K562 (cell line): ENCODE data around the gene CHIC2. TPM values are rescaled to one million over a fixed set of nuclear protein-coding genes. Genes with fewer than 3 reads are reported as not detected.

Experiments
- ATAC-seq: fragments of 200-7000 bp; cut with Tn5 transposase; 3 replicates; pipeline ENCODE4 v1.9.1; 2020; ENCODE audit warnings: moderate library complexity
- BruUV-seq: library from RNA; stranded (reverse); fragments of 400-500 nt; replicated peaks from 2 replicates; lab custom pipeline; 2021; lab: Mats Ljungman, UMichigan
- CTCF ChIA-PET: fragments of 300-600 bp; formaldehyde crosslinking; extraction: SDS; loops from one replicate; lab custom pipeline; 2021; ENCODE audit warnings: low intra/inter-chr PET ratio; lab: Yijun Ruan, JAX
- POLR2A ChIA-PET: fragments of 300-600, 350-650 bp; sonication (Branson Sonifier 250); formaldehyde crosslinking; extraction: SDS; loops from one replicate; lab custom pipeline; 2021; ENCODE audit warnings: antibody characterized with exemption, inconsistent platforms; lab: Yijun Ruan, JAX
- DNase-seq, 4 experiments: peaks; one replicate each; pipeline versions ENCODE4 v3.0.0 to v3.0.0-alpha.2; 2011 to 2018; ENCODE audit warnings: low spot score in 3 of 4, mixed read lengths in 3 of 4; ENCODE audit errors: extremely low read depth in 1 of 4
- FAIRE-seq: peaks from 2 replicates; lab custom pipeline; 2011; peaks lifted over from hg19 to GRCh38; lab: Jason Lieb, UNC
- H2AFZ ChIP-seq: 2 replicates; pipeline ENCODE4 v1.6.0; 2011; ENCODE audit warnings: low read depth, low read length, control low read depth, inconsistent platforms
- H3K27ac ChIP-seq: fragments of 200-600 bp; 3 replicates; pipeline ENCODE4 v1.8.0; 2011; ENCODE audit warnings: low read depth, mild to moderate bottlenecking, control low read depth, inconsistent platforms, low read length, moderate library complexity, mixed read lengths; ENCODE audit errors: extremely low read depth
- H3K27me3 ChIP-seq, 2 experiments: fragments of 300-600 bp in 1 of 2; 2 replicates in 1 of 2; 3 replicates in 1 of 2; pipeline versions ENCODE4 v1.6.0 to v1.8.0; 2011; ENCODE audit warnings: inconsistent platforms in 2 of 2, low read length in 2 of 2, mild to moderate bottlenecking in 1 of 2, mixed read lengths in 1 of 2, moderate library complexity in 1 of 2; ENCODE audit not compliant: control insufficient read depth in 2 of 2, insufficient read depth in 2 of 2
- H3K36me3 ChIP-seq: fragments of 300-600 bp; 3 replicates; pipeline ENCODE4 v1.8.0; 2011; ENCODE audit warnings: mild to moderate bottlenecking, low read length, inconsistent platforms; ENCODE audit not compliant: control insufficient read depth, insufficient read depth
- H3K4me1 ChIP-seq, 2 experiments: fragments of 200-600 bp in 1 of 2; replicated peaks in 1 of 2; 2 replicates in 1 of 2; 3 replicates in 1 of 2; pipeline versions ENCODE4 v1.5.1 to v1.8.0; 2011; ENCODE audit warnings: inconsistent platforms in 2 of 2, low read length in 2 of 2, mild to moderate bottlenecking in 1 of 2, mixed read lengths in 1 of 2, moderate library complexity in 1 of 2; ENCODE audit not compliant: control insufficient read depth in 2 of 2, insufficient read depth in 2 of 2
- H3K4me2 ChIP-seq: 2 replicates; pipeline ENCODE4 v1.6.1; 2011; ENCODE audit warnings: low read length, control low read depth, inconsistent platforms, mixed read lengths; ENCODE audit not compliant: insufficient read depth
- H3K4me3 ChIP-seq: fragments of 200-600 bp; sonication (generic), shearing (Covaris generic); 2 replicates; pipeline ENCODE4 v1.5.1; 2016; ENCODE audit warnings: control low read depth, inconsistent platforms
- H3K79me2 ChIP-seq: fragments of 200-600 bp; 3 replicates; pipeline ENCODE4 v1.8.0; 2011; ENCODE audit warnings: low read length, inconsistent platforms; ENCODE audit not compliant: control insufficient read depth, insufficient read depth
- H3K9ac ChIP-seq, 2 experiments: 2 replicates each; pipeline versions ENCODE4 v1.6.0 to v1.6.1; 2011; ENCODE audit warnings: low read depth in 2 of 2, low read length in 2 of 2, control low read depth in 1 of 2, inconsistent platforms in 1 of 2, mild to moderate bottlenecking in 1 of 2, mixed read lengths in 1 of 2; ENCODE audit not compliant: insufficient read depth in 1 of 2
- H3K9me1 ChIP-seq: one replicate; pipeline ENCODE4 v1.6.0; 2011; ENCODE audit warnings: inconsistent platforms, mild to moderate bottlenecking, low read length, moderate library complexity; ENCODE audit not compliant: control insufficient read depth, insufficient read depth
- H3K9me3 ChIP-seq: replicated peaks from 2 replicates; pipeline ENCODE4 v1.5.1; 2011; ENCODE audit warnings: low read depth, low read length, inconsistent platforms; ENCODE audit not compliant: control insufficient read depth, insufficient read depth
- H4K20me1 ChIP-seq: replicated peaks from 2 replicates; pipeline ENCODE4 v1.6.1; 2011; ENCODE audit warnings: low read length, inconsistent platforms, mixed read lengths; ENCODE audit not compliant: control insufficient read depth, insufficient read depth
- C11orf30 ChIP-seq: fragments of 450-650 bp; IDR thresholded peaks from 2 replicates; pipeline ENCODE4 v1.6.1; 2016; ENCODE audit warnings: low read depth, mild to moderate bottlenecking
- COPS2 ChIP-seq: fragments of 450-650 bp; conservative IDR thresholded peaks from 2 replicates; pipeline ENCODE4 v1.6.1; 2016; ENCODE audit warnings: mild to moderate bottlenecking, moderate library complexity
- ETS2 ChIP-seq: IDR thresholded peaks from 2 replicates; pipeline ENCODE4 v1.6.1; 2016; ENCODE audit warnings: borderline replicate concordance, missing genetic modification characterization, mild to moderate bottlenecking, moderate library complexity, missing compliant biosample characterization; ENCODE audit not compliant: poor library complexity, severe bottlenecking
- ILK ChIP-seq: fragments of 450-650 bp; IDR thresholded peaks from 2 replicates; pipeline ENCODE4 v1.6.1; 2016; ENCODE audit warnings: missing genetic modification characterization, low read depth, mild to moderate bottlenecking, missing compliant biosample characterization, moderate library complexity, borderline replicate concordance
- NFRKB ChIP-seq: fragments of 450-650 bp; IDR thresholded peaks from 2 replicates; pipeline ENCODE4 v1.6.1; 2016; ENCODE audit warnings: low read depth
- NUFIP1 ChIP-seq: fragments of 450-650 bp; IDR thresholded peaks from 2 replicates; pipeline ENCODE4 v1.6.1; 2018; ENCODE audit not compliant: partially characterized antibody
- PRMT5 ChIP-seq: sonication (generic); formaldehyde crosslinking; IDR thresholded peaks from 2 replicates; pipeline ENCODE4 v1.5.0; 2020; ENCODE audit warnings: missing genetic modification reagents
- SMAD2 ChIP-seq: fragments of 150-350 bp; IDR thresholded peaks from 2 replicates; pipeline ENCODE4 v1.6.1; 2014; ENCODE audit warnings: low read depth, mild to moderate bottlenecking, low read length
- SP2 ChIP-seq: IDR thresholded peaks from 2 replicates; pipeline ENCODE4 v1.6.1; 2011; ENCODE audit warnings: mild to moderate bottlenecking, low read depth, low read length, moderate library complexity; ENCODE audit not compliant: poor library complexity, severe bottlenecking; ENCODE audit errors: extremely low read depth
- TSC22D4 ChIP-seq: fragments of 450-650 bp; IDR thresholded peaks from 2 replicates; pipeline ENCODE4 v1.6.1; 2016; ENCODE audit warnings: missing genetic modification characterization, missing biosample characterization, control low read depth
- ZBTB1 ChIP-seq: sonication (generic); formaldehyde crosslinking; IDR thresholded peaks from 2 replicates; pipeline ENCODE4 v1.8.1; 2023; ENCODE audit warnings: missing genetic modification reagents, low read depth, mild to moderate bottlenecking, borderline replicate concordance
- ZBTB49 ChIP-seq: sonication (generic); formaldehyde crosslinking; IDR thresholded peaks from 2 replicates; pipeline ENCODE4 v1.8.0; 2022; ENCODE audit warnings: missing genetic modification reagents, mild to moderate bottlenecking, borderline replicate concordance
- ZNF316 ChIP-seq: fragments of 450-650 bp; IDR thresholded peaks from 2 replicates; pipeline ENCODE4 v1.6.1; 2016
- ZNF583 ChIP-seq: fragments of 250-450 bp; sonication (Bioruptor Pico); IDR thresholded peaks from 2 replicates; pipeline ENCODE4 v1.4.0; 2020
- WGBS: fragments of 100-300 bp; shearing (Covaris generic); methylation state at CpG from one replicate; pipeline ENCODE4 v1.1.6; 2016; ENCODE audit warnings: low coverage, mixed read lengths; ENCODE audit not compliant: insufficient coverage; ENCODE audit errors: missing lambda C conversion rate; 5-methylcytosine and 5-hydroxymethylcytosine counted together
- in situ Hi-C: fragments of 300-500 bp; cut with MboI; formaldehyde crosslinking; loops from 4 replicates; pipeline ENCODE4 v1.15.0; 2018; ENCODE audit warnings: inconsistent platforms, mixed read lengths
- intact Hi-C: fragments of 100-400 bp; cut with micrococcal nuclease; formaldehyde crosslinking; loops from 2 replicates; pipeline ENCODE4 v1.14.2; 2022
- polyA plus RNA-seq, 8 experiments: library from polyadenylated mRNA; depleted of rRNA in 4 of 8; stranded (reverse) in 5 of 8; unstranded in 3 of 8; fragments of >200 nt; fragmentation: Nextera tagmentation in 2 of 8; fragmentation: Illumina TruSeq in 1 of 8; extraction: Ambion mirVana in 2 of 8; extraction: Trizol in 1 of 8; gene quantifications; 2 replicates each; pipeline versions ENCODE4 v1.2.1 to v1.2.3, GENCODE V29; 2011 to 2014; ENCODE audit warnings: inconsistent platforms in 1 of 8, missing spikeins in 1 of 8
- total RNA-seq, 7 experiments: library from RNA; depleted of rRNA in 6 of 7; stranded (reverse); fragments of >200 nt in 6 of 7; fragmentation: Illumina TruSeq in 2 of 7; extraction: Trizol in 2 of 7; gene quantifications; 2 replicates each; pipeline versions ENCODE4 v1.2.1 to v1.2.3, GENCODE V29; 2011 to 2021; ENCODE audit warnings: low replicate concordance in 1 of 7
- TF ChIP-seq, protein P1 (sequence below): fragments of 250-450 bp; sonication (Bioruptor Pico); IDR thresholded peaks from 2 replicates; pipeline ENCODE4 v1.5.0; 2022; ENCODE audit warnings: mild to moderate bottlenecking
- TF ChIP-seq, protein P2 (sequence below): fragments of 150-350 bp; conservative IDR thresholded peaks from 2 replicates; pipeline ENCODE4 v1.6.1; 2014; ENCODE audit warnings: low read length

Gene CHIC2
- total and polyA plus RNA-seq, 9 of the 15 experiments (the other 6 are each of a cell fraction or from before 2014, with no cell fraction given): 0.89 to 25.1 (median 12.1) TPM

GRCh38 chr4:54017974-54018373 lies 46.4 kb downstream of the CHIC2 start (continued):
- TF ChIP-seq, protein P1, sequence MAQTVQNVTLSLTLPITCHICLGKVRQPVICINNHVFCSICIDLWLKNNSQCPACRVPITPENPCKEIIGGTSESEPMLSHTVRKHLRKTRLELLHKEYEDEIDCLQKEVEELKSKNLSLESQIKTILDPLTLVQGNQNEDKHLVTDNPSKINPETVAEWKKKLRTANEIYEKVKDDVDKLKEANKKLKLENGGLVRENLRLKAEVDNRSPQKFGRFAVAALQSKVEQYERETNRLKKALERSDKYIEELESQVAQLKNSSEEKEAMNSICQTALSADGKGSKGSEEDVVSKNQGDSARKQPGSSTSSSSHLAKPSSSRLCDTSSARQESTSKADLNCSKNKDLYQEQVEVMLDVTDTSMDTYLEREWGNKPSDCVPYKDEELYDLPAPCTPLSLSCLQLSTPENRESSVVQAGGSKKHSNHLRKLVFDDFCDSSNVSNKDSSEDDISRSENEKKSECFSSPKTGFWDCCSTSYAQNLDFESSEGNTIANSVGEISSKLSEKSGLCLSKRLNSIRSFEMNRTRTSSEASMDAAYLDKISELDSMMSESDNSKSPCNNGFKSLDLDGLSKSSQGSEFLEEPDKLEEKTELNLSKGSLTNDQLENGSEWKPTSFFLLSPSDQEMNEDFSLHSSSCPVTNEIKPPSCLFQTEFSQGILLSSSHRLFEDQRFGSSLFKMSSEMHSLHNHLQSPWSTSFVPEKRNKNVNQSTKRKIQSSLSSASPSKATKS: no peak
- TF ChIP-seq C11orf30: peak; percentile 45; the same call in 1 of the 2 replicates
- TF ChIP-seq ZNF316: peak; percentile 72
- no peak for TF ChIP-seq ZBTB1
- TF ChIP-seq ZNF583 (CRISPR knock-in tag): no peak
- no peak for TF ChIP-seq ZBTB49 (CRISPR knock-in tag)

- POLR2A ChIA-PET: no interaction called here
- in situ Hi-C loops: no loop called here
- no peak for FAIRE-seq
- no peak for TF ChIP-seq ILK (tag)
- no peak for TF ChIP-seq TSC22D4 (tag)
- no peak for TF ChIP-seq COPS2
- no peak for TF ChIP-seq SP2
- TF ChIP-seq PRMT5 (CRISPR knock-in tag): no peak
- no peak for TF ChIP-seq SMAD2
- TF ChIP-seq ETS2 (tag): no peak
- TF ChIP-seq, protein P2, sequence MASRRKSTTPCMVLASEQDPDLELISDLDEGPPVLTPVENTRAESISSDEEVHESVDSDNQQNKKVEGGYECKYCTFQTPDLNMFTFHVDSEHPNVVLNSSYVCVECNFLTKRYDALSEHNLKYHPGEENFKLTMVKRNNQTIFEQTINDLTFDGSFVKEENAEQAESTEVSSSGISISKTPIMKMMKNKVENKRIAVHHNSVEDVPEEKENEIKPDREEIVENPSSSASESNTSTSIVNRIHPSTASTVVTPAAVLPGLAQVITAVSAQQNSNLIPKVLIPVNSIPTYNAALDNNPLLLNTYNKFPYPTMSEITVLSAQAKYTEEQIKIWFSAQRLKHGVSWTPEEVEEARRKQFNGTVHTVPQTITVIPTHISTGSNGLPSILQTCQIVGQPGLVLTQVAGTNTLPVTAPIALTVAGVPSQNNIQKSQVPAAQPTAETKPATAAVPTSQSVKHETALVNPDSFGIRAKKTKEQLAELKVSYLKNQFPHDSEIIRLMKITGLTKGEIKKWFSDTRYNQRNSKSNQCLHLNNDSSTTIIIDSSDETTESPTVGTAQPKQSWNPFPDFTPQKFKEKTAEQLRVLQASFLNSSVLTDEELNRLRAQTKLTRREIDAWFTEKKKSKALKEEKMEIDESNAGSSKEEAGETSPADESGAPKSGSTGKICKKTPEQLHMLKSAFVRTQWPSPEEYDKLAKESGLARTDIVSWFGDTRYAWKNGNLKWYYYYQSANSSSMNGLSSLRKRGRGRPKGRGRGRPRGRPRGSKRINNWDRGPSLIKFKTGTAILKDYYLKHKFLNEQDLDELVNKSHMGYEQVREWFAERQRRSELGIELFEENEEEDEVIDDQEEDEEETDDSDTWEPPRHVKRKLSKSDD: no peak
- no peak for TF ChIP-seq NFRKB
- no peak for TF ChIP-seq NUFIP1
Observed at GRCh38 chr4:54017308-54017707, 47.1 kb downstream of the CHIC2 start.

More at GRCh38 chr4:54017308-54017707, 47.1 kb downstream of the CHIC2 start:
- H3K4me1 ChIP-seq: no peaks in the 10 kb centered on the region
- no peaks in the 10 kb centered on the region for H3K9me1 ChIP-seq
- H3K9ac ChIP-seq: no peak overlapping the region
- no peaks in the 10 kb centered on the region for H3K9me3 ChIP-seq
- no peak overlapping the region for H3K4me3 ChIP-seq
- H2AFZ ChIP-seq: no peak overlapping the region
- H3K36me3 ChIP-seq: peaks cover 4% of the 10 kb centered on the region; the same call in 1 of the 3 replicates
- CTCF ChIA-PET: no interaction called here
- no peaks in the 10 kb centered on the region for H3K79me2 ChIP-seq
- intact Hi-C loops: no loop called here
- H4K20me1 ChIP-seq: no peaks in the 10 kb centered on the region
- no peak overlapping the region for H3K27ac ChIP-seq
- 85% methylated on average over 2 of the region's 2 CpGs for WGBS
- no peak overlapping the region for H3K4me2 ChIP-seq
- ATAC-seq: no peak
- no peaks in the 10 kb centered on the region for H3K27me3 ChIP-seq
- BruUV-seq: no TSS peak
- DNase-seq: no peak
